Activated T-helper 1 cell treated with anti-CD3 and anti-CD28 coated beads, Interleukin-12 subunit alpha, Interleukin-12 subunit beta, Interleukin-2, Interleukin-4 antibody, amounts not matched to agents 30 ng/mL and 10 ng/mL and 1 ng/mL, durations not matched to agents 14 hours and 24 hours and 36 hours (primary cell): ENCODE data around the gene ENTPD1. TPM values are rescaled to one million over a fixed set of nuclear protein-coding genes. Genes with fewer than 3 reads are reported as not detected.
"Not testable (repeated sequence)": the region's sequence is repeated elsewhere in the genome, so short reads cannot be mapped to it uniquely, and the experiment has no call there.

Source experiments
- DNase-seq: peaks from one replicate; pipeline ENCODE4 v3.0.0; 2021; ENCODE audit warnings: low spot score
- H3K27ac Mint-ChIP-seq: one replicate; pipeline ENCODE4 v1.8.0; 2021; ENCODE audit warnings: mild to moderate bottlenecking, mixed read lengths
- H3K27me3 Mint-ChIP-seq: one replicate; pipeline ENCODE4 v1.8.0; 2022; ENCODE audit warnings: mild to moderate bottlenecking, moderate library complexity, mixed read lengths; ENCODE audit not compliant: insufficient read depth
- H3K36me3 Mint-ChIP-seq: one replicate; pipeline ENCODE4 v1.8.0; 2021; ENCODE audit warnings: low read depth, mixed read lengths
- H3K4me1 Mint-ChIP-seq: one replicate; pipeline ENCODE4 v1.8.0; 2021; ENCODE audit warnings: low read depth, mixed read lengths
- H3K4me3 Mint-ChIP-seq: one replicate; pipeline ENCODE4 v1.8.0; 2021; ENCODE audit warnings: mild to moderate bottlenecking, moderate library complexity, mixed read lengths
- H3K9me3 Mint-ChIP-seq: one replicate; pipeline ENCODE4 v1.8.0; 2021; ENCODE audit warnings: mixed read lengths
- intact Hi-C: fragments of 100-400 bp; cut with micrococcal nuclease; formaldehyde crosslinking; loops from one replicate; pipeline ENCODE4 v1.15.1; 2024
- total RNA-seq: library from RNA; stranded (reverse); gene quantifications from 2 replicates; pipeline ENCODE4 v1.2.3, GENCODE V29; 2022

Gene ENTPD1
- total RNA-seq, 1 donor from 2014 or later = 26.3 TPM

- intact Hi-C loops = loop anchor here (2.0 kb wide), 1 partner anchor 15 kb away; no protein-coding TSS in a partner anchor
- Mint-ChIP-seq H3K4me3 (no peak overlapping the region), H3K36me3 (peaks cover 36% of the 10 kb centered on the region), H3K9me3 (peaks cover 29% of the 10 kb centered on the region), H3K27me3 (peaks cover 5% of the 10 kb centered on the region), H3K4me1 (peaks cover 30% of the 10 kb centered on the region), H3K27ac (peak overlapping the region; percentile 73)
- no peak for DNase-seq
These were observed 12.1 kb downstream of the ENTPD1 start for GRCh38 chr10:95767884-95768556.

- Mint-ChIP-seq H3K36me3 (peaks cover 33% of the 10 kb centered on the region), H3K4me1 (peaks cover 30% of the 10 kb centered on the region), H3K27ac (peak overlapping the region; percentile 58), H3K4me3 (no peak overlapping the region), H3K27me3 (peaks cover 4% of the 10 kb centered on the region), H3K9me3 (peaks cover 29% of the 10 kb centered on the region)
- no peak for DNase-seq
- intact Hi-C loops = no loop called here
These were observed 14.2 kb downstream of the ENTPD1 start for GRCh38 chr10:95770084-95770720.

DNA sequence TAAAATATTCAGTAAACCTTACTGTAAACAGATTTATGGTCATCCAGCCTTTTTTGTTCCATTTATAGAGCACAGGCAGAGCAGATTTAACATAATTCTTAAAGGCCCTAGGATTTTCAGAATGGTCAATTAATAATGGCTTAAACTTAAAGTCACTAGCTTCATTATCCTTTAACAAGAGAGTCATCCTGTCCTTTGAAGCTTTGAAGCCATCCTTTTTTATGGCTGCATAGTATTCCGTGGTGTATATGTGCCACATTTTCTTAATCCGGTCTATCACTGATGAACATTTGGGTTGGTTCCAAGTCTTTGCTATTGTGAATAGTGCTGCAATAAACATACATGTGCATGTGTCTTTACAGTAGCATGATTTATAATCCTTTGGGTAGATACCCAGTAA is 17.5 kb downstream of the ENTPD1 start:
- Mint-ChIP-seq H3K9me3 (peaks cover 27% of the 10 kb centered on the region), H3K36me3 (peaks cover 26% of the 10 kb centered on the region), H3K4me1 (peaks cover 21% of the 10 kb centered on the region)
- DNase-seq, H3K4me3 Mint-ChIP-seq, intact Hi-C loops, H3K27ac Mint-ChIP-seq, H3K27me3 Mint-ChIP-seq: not testable (repeated sequence)

DNA sequence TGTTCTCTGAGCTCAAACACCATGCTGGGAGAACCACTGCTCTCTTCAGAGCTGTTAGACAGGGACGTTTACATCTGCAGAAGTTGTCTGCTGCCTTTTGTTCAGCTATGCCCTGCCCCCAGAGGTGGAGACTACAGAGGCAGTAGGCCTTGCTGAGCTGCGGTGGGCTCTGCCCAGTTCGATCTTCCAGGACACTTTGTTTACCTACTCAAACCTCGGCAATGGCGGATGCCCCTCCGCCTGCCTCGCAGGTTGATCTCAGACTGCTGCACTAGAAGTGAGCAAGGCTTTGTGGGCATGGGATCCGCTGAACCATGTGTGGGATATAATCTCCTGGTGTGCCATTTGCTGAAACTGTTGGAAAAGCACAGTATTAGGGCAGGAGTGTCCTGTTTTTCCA is 21.7 kb downstream of the ENTPD1 start:
- intact Hi-C loops, H3K4me3 Mint-ChIP-seq, H3K27me3 Mint-ChIP-seq, DNase-seq, H3K27ac Mint-ChIP-seq: not testable (repeated sequence)
- H3K9me3 Mint-ChIP-seq = peaks cover 22% of the 10 kb centered on the region
- H3K4me1 Mint-ChIP-seq = peaks cover 23% of the 10 kb centered on the region
- H3K36me3 Mint-ChIP-seq = peaks cover 25% of the 10 kb centered on the region

DNA sequence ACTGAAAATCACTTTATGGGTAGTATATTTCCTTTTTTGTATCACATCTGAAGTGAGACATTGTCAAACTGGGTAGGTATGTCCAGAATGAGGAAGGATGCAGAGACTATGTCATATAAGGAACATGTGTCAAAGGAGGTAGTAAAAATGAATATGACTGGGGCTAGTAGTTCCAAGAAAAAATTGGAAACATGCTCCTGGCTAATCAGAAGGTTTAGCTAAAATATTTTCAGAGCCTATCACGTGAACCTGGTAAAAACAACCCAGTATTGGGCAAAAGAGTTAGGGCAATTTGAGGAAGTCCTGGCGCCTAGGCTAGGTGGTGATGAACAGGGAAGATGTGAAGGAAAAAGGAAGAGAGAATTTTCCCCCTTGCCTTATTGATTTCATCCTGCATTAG is 26.4 kb downstream of the ENTPD1 start:
- Mint-ChIP-seq H3K27me3 (no peaks in the 10 kb centered on the region), H3K9me3 (peaks cover 12% of the 10 kb centered on the region), H3K4me1 (peaks cover 70% of the 10 kb centered on the region), H3K36me3 (peaks cover 16% of the 10 kb centered on the region), H3K4me3 (no peak overlapping the region), H3K27ac (peak overlapping the region; percentile 41)
- intact Hi-C loops = loop anchor here (1.0 to 2.0 kb wide), 2 partner anchors 14 kb away; no protein-coding TSS in a partner anchor
- DNase-seq = no peak

DNA sequence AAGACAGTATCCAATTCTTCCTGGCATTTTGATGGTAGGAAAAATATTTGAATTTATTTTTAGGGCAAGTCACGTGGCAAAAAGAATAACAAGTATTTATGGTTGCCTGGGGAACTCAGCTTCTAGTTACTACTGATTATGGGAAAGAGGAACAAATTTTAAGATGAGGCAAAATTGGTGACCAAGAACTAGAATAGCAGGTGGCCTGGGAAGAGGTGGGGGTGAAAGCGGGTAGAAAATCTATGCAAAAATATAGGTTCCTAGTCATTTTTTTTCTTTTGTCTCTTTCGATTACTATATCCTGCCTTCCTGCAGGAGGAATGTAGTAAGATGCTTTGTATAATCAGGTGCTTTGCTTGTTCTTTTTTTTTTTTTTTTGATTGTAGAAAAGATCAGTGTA is 27.8 kb downstream of the ENTPD1 start:
- Mint-ChIP-seq H3K4me3 (no peak overlapping the region), H3K27ac (peak overlapping the region; percentile 69), H3K9me3 (peaks cover 5% of the 10 kb centered on the region), H3K4me1 (peaks cover 75% of the 10 kb centered on the region), H3K36me3 (peaks cover 15% of the 10 kb centered on the region), H3K27me3 (no peaks in the 10 kb centered on the region)
- intact Hi-C loops = loop anchor here (1.0 to 2.0 kb wide), 4 partner anchors 10 to 52 kb away; no protein-coding TSS in a partner anchor
- DNase-seq = no peak

GRCh38 chr10:95784279-95784913 is 28.4 kb downstream of the ENTPD1 start:
- peaks cover 12% of the 10 kb centered on the region for H3K36me3 Mint-ChIP-seq
- H3K4me1 Mint-ChIP-seq = peaks cover 73% of the 10 kb centered on the region

DNA sequence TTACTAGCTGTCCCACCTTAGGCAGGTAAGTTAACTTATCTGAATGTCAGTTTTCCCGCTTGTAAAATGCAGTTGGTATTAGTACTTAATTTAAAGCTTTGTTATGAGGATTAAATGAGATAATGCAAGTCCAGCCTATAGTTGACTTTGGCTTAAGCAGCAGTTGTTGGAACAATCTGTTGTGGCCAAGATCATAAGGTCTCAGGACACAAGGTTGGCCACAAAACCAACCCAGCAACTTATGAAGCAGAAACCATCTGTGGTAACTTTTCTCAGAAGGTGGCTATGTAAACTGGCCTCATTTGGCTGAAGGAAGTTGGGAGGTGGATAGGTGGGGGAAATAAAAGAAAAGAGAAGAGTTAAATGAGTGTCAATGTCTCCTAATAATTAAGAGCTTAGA is 29.4 kb downstream of the ENTPD1 start:
- H3K27ac Mint-ChIP-seq = peak overlapping the region; percentile 79
- no peaks in the 10 kb centered on the region for H3K27me3 Mint-ChIP-seq
- intact Hi-C loops = no loop called here
- peaks cover 12% of the 10 kb centered on the region for H3K36me3 Mint-ChIP-seq
- no peak for DNase-seq
- H3K9me3 Mint-ChIP-seq = peaks cover 3% of the 10 kb centered on the region
- peak overlapping the region; percentile 13 for H3K4me3 Mint-ChIP-seq
- peaks cover 82% of the 10 kb centered on the region for H3K4me1 Mint-ChIP-seq

More at GRCh38 chr10:95784279-95784913, 28.4 kb downstream of the ENTPD1 start:
- intact Hi-C loops = loop anchor here (1.0 kb wide), 3 partner anchors 9 to 51 kb away; no protein-coding TSS in a partner anchor
- no peak overlapping the region for H3K4me3 Mint-ChIP-seq
- no peaks in the 10 kb centered on the region for H3K27me3 Mint-ChIP-seq
- DNase-seq = no peak
- peak overlapping the region; percentile 79 for H3K27ac Mint-ChIP-seq
- peaks cover 3% of the 10 kb centered on the region for H3K9me3 Mint-ChIP-seq

- Mint-ChIP-seq H3K4me3 (peak overlapping the region; percentile 37), H3K9me3 (peaks cover 3% of the 10 kb centered on the region), H3K27me3 (no peaks in the 10 kb centered on the region), H3K4me1 (peaks cover 82% of the 10 kb centered on the region), H3K27ac (peak overlapping the region; percentile 79), H3K36me3 (peaks cover 6% of the 10 kb centered on the region)
- intact Hi-C loops = loop anchor here (1.0 kb wide), 1 partner anchor 46 kb away; no protein-coding TSS in a partner anchor
- no peak for DNase-seq
These were observed 30.1 kb downstream of the ENTPD1 start for GRCh38 chr10:95785942-95786669.

DNA sequence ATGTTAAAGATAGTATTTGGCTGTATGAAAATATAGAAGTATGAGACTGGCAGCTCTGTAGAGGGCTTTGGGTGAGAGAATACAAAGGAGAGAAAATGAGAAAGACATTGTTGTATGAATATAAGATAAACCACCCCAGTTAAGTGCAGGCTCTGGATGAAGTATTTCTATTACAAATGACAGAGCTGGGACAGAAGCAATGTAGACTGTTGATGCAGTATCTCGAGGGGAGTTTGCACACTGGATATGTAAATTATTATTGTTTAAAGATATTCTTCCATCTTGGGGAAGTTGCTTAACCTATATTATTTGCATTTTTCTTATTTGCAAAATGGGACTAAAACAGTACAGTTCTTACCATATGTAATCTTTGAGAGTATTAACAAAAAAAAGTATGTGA is 31.5 kb downstream of the ENTPD1 start:
- Mint-ChIP-seq H3K27ac (peak overlapping the region; percentile 82), H3K27me3 (no peaks in the 10 kb centered on the region), H3K9me3 (peaks cover 3% of the 10 kb centered on the region), H3K36me3 (peaks cover 13% of the 10 kb centered on the region), H3K4me1 (peaks cover 90% of the 10 kb centered on the region), H3K4me3 (no peak overlapping the region)
- no peak for DNase-seq
- intact Hi-C loops = no loop called here

DNA sequence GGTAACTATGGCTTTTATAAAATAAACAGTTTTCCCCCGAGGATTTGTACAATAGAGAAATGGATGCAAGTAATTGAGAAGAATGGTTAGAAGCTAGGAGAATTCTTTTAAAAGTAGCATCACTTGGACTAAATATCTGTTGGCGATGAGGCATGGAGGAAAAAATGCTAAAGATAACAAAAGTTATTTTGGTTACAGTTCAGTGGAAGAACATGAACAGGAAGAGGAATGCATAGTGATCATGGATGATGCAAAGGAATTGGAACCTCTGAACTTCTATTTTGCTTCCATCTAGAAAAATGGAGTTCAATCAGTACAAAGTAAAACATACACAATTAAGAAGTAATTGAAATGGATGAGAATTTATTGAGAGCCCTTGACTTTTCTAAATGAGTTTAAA is 32.9 kb downstream of the ENTPD1 start:
- H3K36me3 Mint-ChIP-seq = peaks cover 14% of the 10 kb centered on the region
- H3K9me3 Mint-ChIP-seq = peaks cover 3% of the 10 kb centered on the region
- no peak overlapping the region for H3K4me3 Mint-ChIP-seq
- DNase-seq = no peak
- peaks cover 90% of the 10 kb centered on the region for H3K4me1 Mint-ChIP-seq
- H3K27me3 Mint-ChIP-seq = no peaks in the 10 kb centered on the region
- intact Hi-C loops = no loop called here
- H3K27ac Mint-ChIP-seq = peak overlapping the region; percentile 64

- Mint-ChIP-seq H3K9me3 (peaks cover 3% of the 10 kb centered on the region), H3K36me3 (peaks cover 17% of the 10 kb centered on the region), H3K27ac (peak overlapping the region; percentile 84), H3K27me3 (no peaks in the 10 kb centered on the region), H3K4me3 (no peak overlapping the region), H3K4me1 (peaks cover 88% of the 10 kb centered on the region)
- intact Hi-C loops = loop anchor here (1.0 to 2.0 kb wide), 2 partner anchors 29 to 75 kb away; no protein-coding TSS in a partner anchor
- no peak for DNase-seq
These were observed 33.9 kb downstream of the ENTPD1 start for GRCh38 chr10:95789902-95790301.
